HUES64 (cell line): ENCODE measurements around the gene CHST1.

Experiments
- H3K27ac ChIP-seq: 2 replicates; pipeline ENCODE4 v1.7.0; 2013; ENCODE audit warnings: low read depth, low read length, inconsistent platforms
- H3K27me3 ChIP-seq: 2 replicates; pipeline ENCODE4 v1.6.1; 2013; ENCODE audit warnings: mild to moderate bottlenecking, low read length; ENCODE audit not compliant: insufficient read depth
- H3K36me3 ChIP-seq: 2 replicates; pipeline ENCODE4 v1.6.1; 2013; ENCODE audit warnings: mild to moderate bottlenecking, low read length; ENCODE audit not compliant: insufficient read depth
- H3K4me1 ChIP-seq: 2 replicates; pipeline ENCODE4 v1.6.1; 2013; ENCODE audit warnings: mild to moderate bottlenecking, low read length, moderate library complexity; ENCODE audit not compliant: insufficient read depth
- H3K4me3 ChIP-seq: 2 replicates; pipeline ENCODE4 v1.5.1; 2013; ENCODE audit warnings: mild to moderate bottlenecking, low read length, moderate library complexity
- H3K9ac ChIP-seq: 2 replicates; pipeline ENCODE4 v1.6.1; 2013; ENCODE audit warnings: mild to moderate bottlenecking, low read depth, low read length
- H3K9me3 ChIP-seq: 2 replicates; pipeline ENCODE4 v1.6.1; 2013; ENCODE audit warnings: low read depth, low read length; ENCODE audit not compliant: insufficient read depth
- WGBS: fragments of 150-250, 120-280 bp; methylation state at CpG from one replicate; pipeline ENCODE4 v1.1.7; 2013; ENCODE audit warnings: missing lambda C conversion rate; 5-methylcytosine and 5-hydroxymethylcytosine counted together

The CHST1 gene

DNA sequence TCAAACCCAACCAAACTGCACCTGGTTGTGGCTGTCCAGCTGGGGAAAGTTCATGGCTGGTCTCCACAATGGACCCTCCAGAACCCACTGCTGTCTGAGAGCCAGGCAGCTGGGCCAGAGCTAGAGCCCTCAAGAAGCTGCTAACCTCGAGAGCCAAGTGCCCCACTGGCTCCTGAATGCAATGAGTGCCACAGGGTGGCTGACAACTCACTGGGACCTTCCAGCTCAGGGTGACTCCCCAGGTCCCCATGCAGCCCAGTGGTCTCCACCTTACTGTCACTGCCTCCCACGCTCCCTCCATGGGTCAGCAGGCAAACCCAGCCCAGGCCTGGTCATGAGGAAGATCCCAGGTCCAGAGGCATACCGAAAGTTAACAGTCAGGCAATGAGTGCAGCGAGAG, 8.0 kb upstream of the CHST1 start:
- Histone ChIP-seq H3K9ac (no peak overlapping the region), H3K27me3 (peaks cover 6% of the 10 kb centered on the region; the same call in 1 of the 2 replicates), H3K4me3 (no peak overlapping the region), H3K36me3 (no peaks in the 10 kb centered on the region), H3K9me3 (no peaks in the 10 kb centered on the region), H3K4me1 (0 out of 2 replicates have a peak, but pooled peaks cover 3% of the 10 kb centered on the region), H3K27ac (no peak overlapping the region)
- 92% methylated on average over 4 of the region's 4 CpGs for WGBS

DNA sequence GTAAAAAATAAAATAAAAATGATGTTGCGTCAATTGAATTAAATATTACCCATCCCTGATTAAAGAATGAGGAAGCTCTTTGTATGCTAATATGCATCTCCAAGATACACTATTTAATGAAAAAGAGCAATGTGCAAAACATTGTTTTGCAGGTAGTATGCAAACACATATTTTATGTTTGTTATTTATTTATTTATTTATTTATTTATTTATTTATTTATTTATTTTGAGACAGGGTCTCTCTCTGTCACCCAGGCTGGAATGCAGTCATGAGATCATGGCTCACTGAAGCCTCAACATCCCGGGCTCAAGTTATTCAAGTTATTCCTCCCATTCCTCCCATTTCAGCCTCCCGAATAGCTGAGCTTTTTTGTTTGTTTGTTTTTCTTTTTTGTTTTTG, 7.2 kb upstream of the CHST1 start:
- no peak overlapping the region for H3K27ac ChIP-seq
- H3K9me3 ChIP-seq: no peaks in the 10 kb centered on the region
- no peaks in the 10 kb centered on the region for H3K4me1 ChIP-seq
- no peak overlapping the region for H3K9ac ChIP-seq
- 93% methylated on average over 1 of the region's 3 CpGs for WGBS
- H3K27me3 ChIP-seq: peaks cover 9% of the 10 kb centered on the region; the same call in 1 of the 2 replicates
- H3K36me3 ChIP-seq: no peaks in the 10 kb centered on the region
- no peak overlapping the region for H3K4me3 ChIP-seq

DNA sequence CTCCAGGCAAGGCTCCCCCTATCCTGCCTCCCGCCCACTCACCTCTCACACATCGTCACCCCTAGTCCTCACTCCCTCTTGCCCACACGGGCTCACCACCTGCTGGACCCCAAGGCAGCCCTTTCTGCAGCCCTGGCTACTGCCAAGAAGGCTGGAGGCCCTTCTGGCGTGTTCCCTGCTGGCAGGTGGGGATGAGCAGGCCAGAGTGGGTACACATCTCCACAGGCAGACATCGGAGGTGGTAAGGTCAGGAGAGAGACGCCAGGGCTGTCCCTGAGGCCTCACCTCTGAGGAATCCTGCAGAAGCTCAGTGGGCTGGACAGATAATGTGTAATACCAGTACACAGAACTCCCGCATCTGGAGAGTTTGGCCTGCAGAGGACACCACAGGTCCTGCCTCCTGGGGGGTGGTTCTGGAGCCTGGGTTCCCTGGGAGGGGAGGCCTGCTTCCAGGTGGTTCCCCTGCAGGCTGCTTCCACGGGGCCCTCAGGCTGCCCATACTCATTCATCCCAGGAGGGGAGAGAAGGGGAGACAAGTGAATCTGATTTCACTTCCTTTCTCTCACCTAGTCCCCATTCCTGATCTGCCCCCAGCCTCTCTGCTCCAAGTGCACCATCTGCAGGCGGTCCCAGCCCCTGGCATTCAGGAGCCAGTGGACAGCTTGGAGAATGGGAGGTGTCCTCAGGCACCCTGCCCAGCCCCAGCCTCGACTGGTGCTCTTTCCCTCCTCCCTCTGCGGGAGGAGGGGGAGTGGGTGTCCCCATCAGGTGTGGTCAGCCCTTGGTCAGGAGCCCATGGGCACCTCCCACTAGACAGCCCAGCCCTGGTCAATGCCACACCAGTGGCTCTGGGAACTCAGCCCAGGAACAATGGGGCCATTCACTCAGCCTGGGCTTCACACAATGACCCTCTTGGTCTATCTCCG, 6.1 kb upstream of the CHST1 start:
- H3K4me1 ChIP-seq: no peaks in the 10 kb centered on the region
- no peaks in the 10 kb centered on the region for H3K9me3 ChIP-seq
- 88% methylated on average over 11 of the region's 12 CpGs for WGBS
- peaks cover 20% of the 10 kb centered on the region for H3K27me3 ChIP-seq
- H3K9ac ChIP-seq: no peak overlapping the region
- no peak overlapping the region for H3K27ac ChIP-seq
- H3K4me3 ChIP-seq: no peak overlapping the region
- no peaks in the 10 kb centered on the region for H3K36me3 ChIP-seq

DNA sequence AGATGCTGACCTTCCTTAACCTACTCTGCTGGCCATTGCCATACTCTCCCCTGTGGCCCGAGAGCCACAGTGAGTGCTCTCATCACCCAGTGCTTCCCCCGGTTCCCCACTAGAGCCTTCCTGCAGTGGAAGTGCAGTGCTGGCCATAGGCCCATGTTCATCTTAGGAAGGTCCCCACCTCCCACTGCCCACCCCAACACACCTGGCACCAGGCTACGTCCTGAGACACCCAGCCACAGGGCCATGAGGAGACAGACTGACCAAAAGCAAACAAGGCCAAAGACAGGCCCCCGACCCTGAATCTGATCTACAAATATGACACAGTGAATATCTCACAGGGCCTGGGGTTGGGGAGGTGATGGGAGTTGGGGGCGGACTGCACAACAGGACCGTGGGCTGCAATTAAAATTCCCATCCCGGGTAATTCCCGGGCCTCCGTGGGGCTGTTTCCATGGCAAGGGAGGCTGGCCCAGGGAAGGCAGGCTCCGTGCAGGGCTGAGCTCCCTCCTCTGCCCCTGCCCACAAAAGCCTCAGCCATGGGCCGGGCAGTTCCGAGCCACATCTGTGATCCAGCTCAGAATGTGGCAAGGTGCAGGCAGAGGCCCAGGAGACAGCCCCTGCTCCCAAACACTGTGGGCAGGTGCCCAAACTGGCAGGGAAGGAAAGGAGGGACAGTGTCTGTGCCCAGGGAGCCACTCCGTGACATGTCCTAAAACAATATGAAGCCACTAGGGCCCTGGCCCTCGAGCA, 5.1 kb upstream of the CHST1 start:
- Histone ChIP-seq H3K9ac (no peak overlapping the region), H3K36me3 (no peaks in the 10 kb centered on the region), H3K9me3 (no peaks in the 10 kb centered on the region), H3K27me3 (peaks cover 29% of the 10 kb centered on the region), H3K27ac (no peak overlapping the region), H3K4me1 (no peaks in the 10 kb centered on the region), H3K4me3 (no peak overlapping the region)
- WGBS: 86% methylated on average over 14 of the region's 14 CpGs

DNA sequence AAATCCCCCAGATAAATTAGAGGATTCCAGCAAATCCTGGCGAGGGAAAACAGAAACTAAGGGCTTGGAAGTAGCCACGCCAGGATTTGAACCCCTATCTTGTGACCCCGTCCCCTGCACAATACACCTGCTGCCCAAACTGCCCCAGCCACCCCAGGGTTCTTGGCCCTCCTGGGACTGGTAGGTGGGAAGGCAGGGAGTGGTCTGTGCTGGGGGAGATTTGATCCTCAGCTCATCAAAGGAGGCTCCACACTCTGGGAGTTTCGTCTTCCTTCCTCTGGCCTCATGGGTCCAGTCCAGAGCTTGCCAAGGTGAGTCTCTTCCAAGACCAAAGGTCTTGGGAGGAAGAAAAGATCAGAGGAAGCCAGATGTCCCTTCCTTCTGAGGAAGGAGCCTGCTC, 4.5 kb upstream of the CHST1 start:
- Histone ChIP-seq H3K4me3 (no peak overlapping the region), H3K9ac (no peak overlapping the region), H3K9me3 (no peaks in the 10 kb centered on the region), H3K27me3 (peaks cover 34% of the 10 kb centered on the region), H3K4me1 (no peaks in the 10 kb centered on the region), H3K27ac (no peak overlapping the region), H3K36me3 (no peaks in the 10 kb centered on the region)
- 94% methylated on average over 4 of the region's 4 CpGs for WGBS

DNA sequence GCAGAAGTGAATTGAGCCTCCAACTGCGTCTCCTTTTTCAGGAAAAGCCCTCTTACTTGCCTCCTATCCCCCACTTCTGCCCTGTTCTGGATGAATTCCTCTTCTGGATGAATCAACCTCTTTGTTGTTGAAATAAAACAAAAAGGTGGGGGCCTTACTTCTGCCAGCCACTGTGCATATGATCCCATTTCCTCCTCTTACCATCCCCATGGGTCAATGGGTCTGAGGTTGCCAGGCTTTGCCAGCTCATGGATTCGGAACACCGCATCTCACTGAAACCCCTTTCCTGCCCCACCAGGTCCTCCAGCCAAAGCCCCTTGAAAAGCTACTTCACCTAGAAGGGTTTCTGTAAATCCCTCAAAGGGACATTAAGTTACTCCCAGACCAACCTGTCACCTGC, 3.7 kb upstream of the CHST1 start:
- Histone ChIP-seq H3K27ac (no peak overlapping the region), H3K36me3 (no peaks in the 10 kb centered on the region), H3K4me1 (peaks cover 2% of the 10 kb centered on the region; the same call in 1 of the 2 replicates), H3K9ac (no peak overlapping the region), H3K27me3 (peaks cover 42% of the 10 kb centered on the region), H3K4me3 (no peak overlapping the region), H3K9me3 (no peaks in the 10 kb centered on the region)
- 90% methylated on average over 3 of the region's 3 CpGs for WGBS

DNA sequence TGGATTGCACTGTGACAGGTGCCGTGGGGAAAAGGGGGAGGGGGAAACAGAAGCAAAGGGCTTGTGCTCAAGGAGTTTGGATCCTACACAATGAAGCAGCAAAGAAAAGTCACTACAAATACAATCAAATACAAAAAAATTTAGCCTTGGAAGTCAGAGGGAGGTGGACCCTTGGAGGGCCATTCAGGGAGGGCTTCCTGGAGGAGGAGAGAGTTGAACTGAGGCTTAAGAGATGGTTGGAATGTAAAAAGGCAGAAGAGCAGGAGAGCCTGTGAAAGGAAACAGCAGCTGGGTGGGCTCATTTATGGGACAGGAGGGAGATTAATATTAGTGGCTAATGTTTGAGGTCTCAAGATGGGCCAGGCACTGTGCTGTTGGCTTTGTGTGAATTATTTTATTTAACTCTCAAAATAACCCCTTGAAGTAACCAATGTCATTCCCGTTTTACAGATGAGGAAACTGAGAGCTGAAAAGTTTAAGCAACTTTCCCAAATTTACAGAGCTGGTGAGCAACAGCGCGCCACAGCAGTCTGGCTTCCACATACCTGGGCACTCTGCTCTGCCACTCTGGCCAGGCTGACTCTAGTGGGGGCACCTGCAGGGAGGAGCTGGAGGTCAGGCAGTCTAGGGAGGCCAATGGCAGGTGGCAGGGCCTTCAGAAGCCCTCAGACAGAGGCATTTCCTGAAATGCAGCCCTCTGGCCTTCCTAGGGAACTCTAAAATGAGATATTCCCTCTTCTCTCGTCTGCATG, 2.7 kb upstream of the CHST1 start:
- H3K9ac ChIP-seq: no peak overlapping the region
- H3K27me3 ChIP-seq: peaks cover 53% of the 10 kb centered on the region
- H3K4me1 ChIP-seq: peaks cover 11% of the 10 kb centered on the region
- no peaks in the 10 kb centered on the region for H3K9me3 ChIP-seq
- WGBS: 97% methylated on average over 5 of the region's 5 CpGs
- H3K4me3 ChIP-seq: no peak overlapping the region
- H3K36me3 ChIP-seq: no peaks in the 10 kb centered on the region
- no peak overlapping the region for H3K27ac ChIP-seq

DNA sequence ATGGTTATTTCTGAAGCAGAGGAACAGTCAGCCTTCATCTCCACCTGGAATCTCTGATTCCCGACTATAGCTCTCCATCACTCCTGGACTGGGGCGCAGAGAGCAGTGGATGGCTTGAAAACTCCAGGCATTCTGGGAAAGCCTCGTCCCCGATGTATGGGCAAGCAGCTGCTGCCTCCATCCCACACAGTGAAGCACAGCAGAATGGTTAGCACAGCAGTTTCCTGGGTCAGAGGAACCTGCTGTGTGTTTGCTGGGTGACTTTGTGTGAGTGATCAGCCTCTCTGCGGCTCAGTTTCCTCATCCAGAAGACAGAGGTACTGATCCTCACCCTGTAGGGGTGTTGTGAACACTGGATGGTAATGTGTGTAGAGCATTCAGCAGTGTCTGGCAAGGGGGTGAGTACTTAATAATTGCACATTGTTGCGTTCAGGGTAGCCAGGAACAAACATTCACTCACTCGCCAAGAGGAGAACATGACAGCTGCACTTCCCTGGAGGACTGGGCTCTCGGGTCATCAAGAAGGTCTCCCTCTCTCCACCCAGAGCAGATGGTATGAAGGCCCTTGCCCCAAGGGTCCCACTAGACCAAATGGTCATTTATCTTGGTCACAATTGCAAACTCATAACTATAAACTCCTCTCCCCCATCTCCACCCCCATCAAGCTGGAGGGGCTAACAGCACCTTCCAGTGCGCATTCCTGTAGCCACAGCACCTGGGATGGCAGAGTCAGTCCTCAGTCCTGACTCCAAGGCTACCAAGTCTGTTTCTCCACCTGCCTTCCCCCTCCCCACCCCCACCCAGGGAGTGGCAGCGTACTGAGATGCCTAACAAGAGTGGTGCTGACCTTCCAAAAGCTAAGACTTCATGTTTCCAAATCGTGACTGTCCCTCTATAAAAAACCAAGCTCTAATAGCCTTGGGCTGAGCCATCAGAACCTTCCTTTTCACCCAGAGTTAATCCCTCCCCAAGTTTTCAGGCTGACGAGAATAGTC, 1.5 kb upstream of the CHST1 start:
- WGBS: 79% methylated on average over 12 of the region's 12 CpGs
- Histone ChIP-seq H3K4me1 (peaks cover 23% of the 10 kb centered on the region), H3K27me3 (peaks cover 64% of the 10 kb centered on the region), H3K36me3 (no peaks in the 10 kb centered on the region), H3K4me3 (no peak overlapping the region), H3K9ac (no peak overlapping the region), H3K9me3 (no peaks in the 10 kb centered on the region), H3K27ac (no peak overlapping the region)

DNA sequence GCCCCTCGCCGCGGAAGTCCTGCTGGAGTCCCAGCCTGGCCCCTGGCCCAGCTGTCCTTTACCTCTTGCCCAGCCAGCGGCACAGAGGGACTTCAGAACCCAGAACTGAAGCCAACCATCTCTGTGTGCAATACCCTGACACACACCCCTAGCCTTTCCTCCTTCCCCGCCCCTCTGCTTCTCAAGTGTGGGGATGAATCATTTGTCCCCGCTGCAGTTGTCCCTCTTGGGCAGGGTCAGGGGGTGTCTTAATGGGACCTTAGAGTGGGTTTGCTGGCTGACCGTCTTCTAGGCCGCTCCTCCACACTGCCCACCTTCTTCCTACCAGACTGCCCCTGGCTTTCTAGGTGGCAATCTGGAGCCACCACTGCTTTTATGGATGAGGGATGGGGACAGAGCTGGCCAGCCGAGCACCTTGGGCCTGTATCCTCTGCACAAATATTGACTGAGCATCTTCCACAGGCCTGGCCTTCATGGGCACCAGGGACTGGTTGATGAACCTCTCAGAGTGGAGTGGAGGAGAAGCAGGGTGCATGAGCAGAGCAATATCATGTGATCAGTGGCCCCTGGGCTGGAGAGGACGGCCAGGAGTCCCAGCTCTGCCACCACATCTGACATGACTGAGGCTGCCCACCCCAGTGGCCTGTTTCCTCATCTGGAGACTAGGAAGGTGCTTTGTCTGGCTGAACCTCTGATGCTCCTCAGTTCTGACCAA, 668 bp upstream of the CHST1 start:
- Histone ChIP-seq H3K36me3 (no peaks in the 10 kb centered on the region), H3K4me1 (peaks cover 27% of the 10 kb centered on the region), H3K27ac (no peak overlapping the region), H3K27me3 (peaks cover 67% of the 10 kb centered on the region), H3K4me3 (peak overlapping the region; percentile 39), H3K9me3 (no peaks in the 10 kb centered on the region), H3K9ac (no peak overlapping the region)
- 46% methylated on average over 8 of the region's 10 CpGs for WGBS
